Measurements from ENCODE around the gene MACROD2.

DNA sequence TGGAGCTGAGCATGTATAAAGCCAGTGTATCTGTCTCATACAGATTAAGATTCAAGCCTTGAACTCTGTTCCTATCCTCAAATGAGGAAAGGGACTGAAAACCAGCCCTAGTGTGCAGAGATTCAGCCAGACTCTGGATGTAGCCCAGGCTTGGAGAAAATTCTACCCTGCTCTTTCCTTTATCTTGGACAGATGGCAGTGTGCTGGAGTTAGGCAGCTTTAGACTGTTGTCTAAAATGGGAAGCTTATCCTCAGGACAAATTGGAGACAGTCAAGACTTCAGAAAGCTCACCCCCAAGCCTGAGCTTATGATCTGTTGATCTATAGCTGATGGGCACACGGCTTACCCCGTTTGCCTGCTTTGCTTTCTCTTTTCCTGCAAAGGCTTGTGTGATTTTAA is 1520.4 kb downstream of the MACROD2 start:
- TF ChIP-seq, protein P1, sequence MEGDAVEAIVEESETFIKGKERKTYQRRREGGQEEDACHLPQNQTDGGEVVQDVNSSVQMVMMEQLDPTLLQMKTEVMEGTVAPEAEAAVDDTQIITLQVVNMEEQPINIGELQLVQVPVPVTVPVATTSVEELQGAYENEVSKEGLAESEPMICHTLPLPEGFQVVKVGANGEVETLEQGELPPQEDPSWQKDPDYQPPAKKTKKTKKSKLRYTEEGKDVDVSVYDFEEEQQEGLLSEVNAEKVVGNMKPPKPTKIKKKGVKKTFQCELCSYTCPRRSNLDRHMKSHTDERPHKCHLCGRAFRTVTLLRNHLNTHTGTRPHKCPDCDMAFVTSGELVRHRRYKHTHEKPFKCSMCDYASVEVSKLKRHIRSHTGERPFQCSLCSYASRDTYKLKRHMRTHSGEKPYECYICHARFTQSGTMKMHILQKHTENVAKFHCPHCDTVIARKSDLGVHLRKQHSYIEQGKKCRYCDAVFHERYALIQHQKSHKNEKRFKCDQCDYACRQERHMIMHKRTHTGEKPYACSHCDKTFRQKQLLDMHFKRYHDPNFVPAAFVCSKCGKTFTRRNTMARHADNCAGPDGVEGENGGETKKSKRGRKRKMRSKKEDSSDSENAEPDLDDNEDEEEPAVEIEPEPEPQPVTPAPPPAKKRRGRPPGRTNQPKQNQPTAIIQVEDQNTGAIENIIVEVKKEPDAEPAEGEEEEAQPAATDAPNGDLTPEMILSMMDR (IDR thresholded peaks at IDR 0.05) = no peak
- TF ChIP-seq POLR2A (IDR thresholded peaks at IDR 0.05) = no peak
